IMR-90 (cell line): ENCODE measurements around the gene KRTAP9-9. TPM values are rescaled to one million over a fixed set of nuclear protein-coding genes. Genes with fewer than 3 reads are reported as not detected.
"Not testable (repeated sequence)": the region's sequence is repeated elsewhere in the genome, so short reads cannot be mapped to it uniquely, and the experiment has no call there.

Experiments
- ATAC-seq: fragments of 200-7000 bp; cut with Tn5 transposase; 2 replicates; pipeline ENCODE4 v1.9.1; 2020; ENCODE audit warnings: low read depth, mild to moderate bottlenecking, moderate library complexity
- BruUV-seq: library from RNA; stranded (reverse); fragments of 400-500 nt; replicated peaks from 2 replicates; lab custom pipeline; 2021; lab: Mats Ljungman, UMichigan
- CTCF ChIA-PET: fragments of 300-600 bp; formaldehyde crosslinking; extraction: SDS; loops from one replicate; lab custom pipeline; 2021; ENCODE audit warnings: antibody characterized with exemption; lab: Yijun Ruan, JAX
- POLR2A ChIA-PET: fragments of 300-600 bp; sonication (Branson Sonifier 250); formaldehyde crosslinking; loops from one replicate; lab custom pipeline; 2022; ENCODE audit warnings: antibody characterized with exemption; ENCODE audit not compliant: unreplicated experiment; lab: Charles Lee
- DNase-seq: peaks from one replicate; pipeline ENCODE4 v3.0.0; 2013
- H2AFZ ChIP-seq: replicated peaks from 2 replicates; pipeline ENCODE3; 2013; ENCODE audit warnings: low read length, mild to moderate bottlenecking; ENCODE audit not compliant: poor library complexity
- H2AK5ac ChIP-seq: 2 replicates; pipeline ENCODE4 v1.6.1; 2013; ENCODE audit warnings: low read depth, low read length, inconsistent platforms
- H2AK9ac ChIP-seq: replicated peaks from 2 replicates; pipeline ENCODE3; 2013; ENCODE audit warnings: mild to moderate bottlenecking, low read depth, low read length, moderate library complexity; ENCODE audit not compliant: poor library complexity
- H2BK120ac ChIP-seq: 2 replicates; pipeline ENCODE4 v1.6.1; 2013; ENCODE audit warnings: low read depth, low read length, inconsistent platforms
- H2BK15ac ChIP-seq: 3 replicates; pipeline ENCODE4 v1.6.1; 2013; ENCODE audit warnings: low read depth, low read length, inconsistent platforms
- H2BK20ac ChIP-seq: 2 replicates; pipeline ENCODE4 v1.6.1; 2013; ENCODE audit warnings: low read depth, mild to moderate bottlenecking, inconsistent platforms, low read length, moderate library complexity
- H2BK5ac ChIP-seq: 2 replicates; pipeline ENCODE4 v1.6.1; 2013; ENCODE audit warnings: mild to moderate bottlenecking, low read depth, low read length, inconsistent platforms; ENCODE audit not compliant: poor library complexity, severe bottlenecking
- H3K14ac ChIP-seq: replicated peaks from 2 replicates; pipeline ENCODE4 v1.6.1; 2013; ENCODE audit warnings: low read depth, low read length, inconsistent platforms
- H3K18ac ChIP-seq: 2 replicates; pipeline ENCODE4 v1.6.1; 2013; ENCODE audit warnings: low read depth, low read length, control low read depth
- H3K23ac ChIP-seq: 2 replicates; pipeline ENCODE4 v1.6.1; 2013; ENCODE audit warnings: low read depth, low read length, inconsistent platforms
- H3K27ac ChIP-seq: 2 replicates; pipeline ENCODE4 v1.5.1; 2013; ENCODE audit warnings: mild to moderate bottlenecking, control low read depth, low read length; ENCODE audit not compliant: insufficient read depth
- H3K27me3 ChIP-seq: 2 replicates; pipeline ENCODE4 v1.6.1; 2013; ENCODE audit warnings: low read length; ENCODE audit not compliant: control insufficient read depth, insufficient read depth
- H3K36me3 ChIP-seq: 2 replicates; pipeline ENCODE4 v1.6.1; 2013; ENCODE audit warnings: low read length, mixed read lengths; ENCODE audit not compliant: control insufficient read depth, insufficient read depth
- H3K4ac ChIP-seq: 2 replicates; pipeline ENCODE4 v1.6.1; 2013; ENCODE audit warnings: low read depth, low read length, inconsistent platforms
- H3K4me1 ChIP-seq: 2 replicates; pipeline ENCODE4 v1.6.1; 2013; ENCODE audit warnings: low read length, mixed read lengths; ENCODE audit not compliant: control insufficient read depth, insufficient read depth
- H3K4me2 ChIP-seq: 2 replicates; pipeline ENCODE4 v1.6.1; 2013; ENCODE audit warnings: low read depth, mild to moderate bottlenecking, control low read depth, low read length, moderate library complexity
- H3K4me3 ChIP-seq: 2 replicates; pipeline ENCODE4 v1.5.1; 2013; ENCODE audit warnings: low read depth, mild to moderate bottlenecking, control low read depth, low read length, moderate library complexity; ENCODE audit not compliant: insufficient read depth
- H3K56ac ChIP-seq: 2 replicates; pipeline ENCODE4 v1.6.1; 2013; ENCODE audit warnings: low read length, inconsistent platforms; ENCODE audit not compliant: insufficient read depth; ENCODE audit errors: extremely low read depth
- H3K79me1 ChIP-seq, 2 experiments: 2 replicates each; pipeline ENCODE4 v1.6.1; 2013; ENCODE audit warnings: low read length in 2 of 2, inconsistent platforms in 1 of 2, low read depth in 1 of 2
- H3K9ac ChIP-seq: 2 replicates; pipeline ENCODE4 v1.6.1; 2013; ENCODE audit warnings: low read depth, low read length, control low read depth
- H3K9me1 ChIP-seq: 2 replicates; pipeline ENCODE4 v1.6.1; 2013; ENCODE audit warnings: low read length, inconsistent platforms; ENCODE audit not compliant: insufficient read depth
- H3K9me3 ChIP-seq: 2 replicates; pipeline ENCODE4 v1.6.1; 2013; ENCODE audit warnings: low read length; ENCODE audit not compliant: control insufficient read depth, insufficient read depth
- H4K20me1 ChIP-seq: 2 replicates; pipeline ENCODE4 v1.6.1; 2013; ENCODE audit warnings: low read length, inconsistent platforms; ENCODE audit not compliant: insufficient read depth
- H4K5ac ChIP-seq: 2 replicates; pipeline ENCODE4 v1.6.1; 2013; ENCODE audit warnings: mild to moderate bottlenecking, low read depth, low read length, control low read depth
- H4K8ac ChIP-seq, 2 experiments: 2 replicates each; pipeline ENCODE4 v1.6.1; 2013; ENCODE audit warnings: low read depth in 2 of 2, low read length in 2 of 2, control low read depth in 1 of 2, inconsistent platforms in 1 of 2
- H4K91ac ChIP-seq: 2 replicates; pipeline ENCODE4 v1.6.1; 2013; ENCODE audit warnings: low read depth, low read length, inconsistent platforms; ENCODE audit not compliant: insufficient read depth
- WGBS, 2 experiments: methylation state at CpG; one replicate each; pipeline versions ENCODE4 v1.1.5 to v1.1.7; 2013; ENCODE audit warnings: missing lambda C conversion rate in 2 of 2; ENCODE audit not compliant: insufficient read length in 1 of 2; ENCODE audit errors: extremely low coverage in 2 of 2; 5-methylcytosine and 5-hydroxymethylcytosine counted together
- dilution Hi-C: fragments of 300-500 bp; cut with HindIII; formaldehyde crosslinking; loops from one replicate; pipeline ENCODE4 v1.14.3; 2018; ENCODE audit warnings: low sequenced_read_pairs; ENCODE audit not compliant: unreplicated experiment
- in situ Hi-C: fragments of 300-500 bp; cut with MboI; formaldehyde crosslinking; loops from 3 replicates; pipeline ENCODE4 v1.14.3; 2019; ENCODE audit warnings: low sequenced_read_pairs, inconsistent platforms, mixed read lengths
- intact Hi-C: fragments of 100-400 bp; cut with micrococcal nuclease; formaldehyde crosslinking; loops from 2 replicates; pipeline ENCODE4 v1.10.0; 2022
- polyA plus RNA-seq, 3 experiments: library from polyadenylated mRNA; depleted of rRNA; stranded (reverse); fragments of >200 nt; gene quantifications; 2 replicates each; pipeline ENCODE4 v1.2.3, GENCODE V29; 2012; ENCODE audit warnings: low replicate concordance in 1 of 3
- total RNA-seq: library from RNA; depleted of rRNA; stranded (reverse); fragments of >200 nt; gene quantifications from 2 replicates; pipeline ENCODE4 v1.2.3, GENCODE V29; 2012

The KRTAP9-9 gene
- total and polyA plus RNA-seq, 2 of the 4 experiments (the other 2 are of a cell fraction) = not detected

DNA sequence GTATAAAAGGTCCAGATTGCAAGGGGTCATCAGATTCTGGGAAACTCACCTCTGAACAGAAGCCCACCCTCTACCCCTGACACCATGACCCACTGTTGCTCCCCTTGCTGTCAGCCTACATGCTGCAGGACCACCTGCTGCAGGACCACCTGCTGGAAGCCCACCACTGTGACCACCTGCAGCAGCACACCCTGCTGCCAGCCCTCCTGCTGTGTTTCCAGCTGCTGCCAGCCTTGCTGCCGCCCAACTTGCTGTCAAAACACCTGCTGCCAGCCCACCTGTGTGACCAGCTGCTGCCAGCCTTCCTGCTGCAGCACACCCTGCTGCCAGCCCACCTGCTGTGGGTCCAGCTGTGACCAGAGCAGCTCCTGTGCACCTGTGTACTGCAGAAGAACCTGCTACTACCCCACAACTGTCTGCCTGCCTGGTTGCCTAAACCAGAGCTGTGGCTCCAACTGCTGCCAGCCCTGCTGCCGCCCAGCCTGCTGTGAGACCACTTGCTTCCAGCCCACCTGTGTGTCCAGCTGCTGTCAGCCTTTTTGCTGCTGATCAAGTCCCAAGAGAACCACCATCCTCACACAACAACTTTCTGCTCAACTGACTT lies 5.4 kb upstream of the KRTAP9-9 start, which contains the start of gene KRTAP9-4:
TSS of gene KRTAP9-4 (plus strand) at position 51 of the 604 bp plus-strand sequence. CDS start at position 85, 34 bp downstream.
- H3K36me3 ChIP-seq, BruUV-seq, H3K9me1 ChIP-seq, H3K14ac ChIP-seq, H3K4me1 ChIP-seq, H4K5ac ChIP-seq, H3K18ac ChIP-seq, H2BK120ac ChIP-seq, H3K4ac ChIP-seq, H4K20me1 ChIP-seq, DNase-seq, H3K9me3 ChIP-seq, H3K56ac ChIP-seq, H4K91ac ChIP-seq, H3K4me3 ChIP-seq, H3K4me2 ChIP-seq, in situ Hi-C loops, H2BK15ac ChIP-seq, CTCF ChIA-PET, intact Hi-C loops, H2AK9ac ChIP-seq, H2BK5ac ChIP-seq, H3K79me1 ChIP-seq, H2AFZ ChIP-seq, H3K27ac ChIP-seq, H3K9ac ChIP-seq, H3K23ac ChIP-seq, ATAC-seq, H4K8ac ChIP-seq, POLR2A ChIA-PET, dilution Hi-C loops, H2BK20ac ChIP-seq, H2AK5ac ChIP-seq: not testable (repeated sequence)
- H3K27me3 ChIP-seq = peaks cover 22% of the 10 kb centered on the region
- no CpG with 5 or more reads among the region's 2 CpGs for WGBS, 2 experiments
